HT1080 (cell line): ENCODE data around the gene MBNL1. TPM values are rescaled to one million over a fixed set of nuclear protein-coding genes. Genes with fewer than 3 reads are reported as not detected.

ENCODE experiments used
- DNase-seq: peaks from one replicate; pipeline ENCODE4 v3.0.0-alpha.2; 2015; ENCODE audit warnings: low read depth
- small RNA-seq: library from RNA; depleted of rRNA; stranded (forward); fragments of <200 nt; gene quantifications from one replicate; pipeline ENCODE3, GENCODE V24; 2014
- total RNA-seq: library from RNA; depleted of rRNA; stranded (reverse); fragments of >200 nt; shearing (Covaris generic); gene quantifications from 2 replicates; pipeline ENCODE4 v1.2.3, GENCODE V29; 2014

Gene MBNL1
- total RNA-seq, 1 experiment from 2014 or later = 295 TPM

- DNase-seq = peak; percentile 56
Measured at GRCh38 chr3:152471814-152472671, 203.3 kb downstream of the MBNL1 start.

DNA sequence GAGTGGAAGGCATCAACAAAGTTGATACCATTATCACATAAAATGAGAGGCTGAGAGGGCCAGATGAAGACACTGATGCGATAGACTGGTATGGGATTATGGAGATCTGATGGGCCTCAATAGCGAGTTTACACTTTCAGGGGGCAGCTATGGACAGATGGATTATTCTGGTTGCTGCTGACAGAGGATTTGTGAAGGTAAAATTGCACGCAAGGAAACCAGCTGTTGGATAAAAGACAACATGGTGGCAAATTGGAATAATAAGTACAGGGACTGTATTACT is 203.9 kb downstream of the MBNL1 start:
- DNase-seq = no peak

DNA sequence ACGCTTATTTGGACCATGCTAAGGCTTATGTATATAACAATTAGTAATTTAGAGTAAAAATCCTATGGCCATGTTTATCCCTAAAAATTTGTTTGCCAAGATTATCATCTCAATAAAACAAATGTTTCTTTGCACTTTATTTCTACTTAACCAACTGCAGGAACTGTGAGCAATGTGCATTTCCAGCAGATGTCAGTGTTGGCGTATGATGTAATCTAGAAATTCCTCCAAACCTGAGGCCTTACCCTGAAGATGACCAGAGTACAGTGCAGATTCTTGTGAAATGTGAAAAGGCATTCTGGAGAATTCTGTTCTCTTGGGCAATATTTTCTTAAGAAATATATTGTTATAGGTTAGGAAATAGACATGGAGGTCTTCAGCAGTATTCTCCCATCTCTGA is 205.9 kb downstream of the MBNL1 start:
- peak; percentile 59 for DNase-seq

DNA sequence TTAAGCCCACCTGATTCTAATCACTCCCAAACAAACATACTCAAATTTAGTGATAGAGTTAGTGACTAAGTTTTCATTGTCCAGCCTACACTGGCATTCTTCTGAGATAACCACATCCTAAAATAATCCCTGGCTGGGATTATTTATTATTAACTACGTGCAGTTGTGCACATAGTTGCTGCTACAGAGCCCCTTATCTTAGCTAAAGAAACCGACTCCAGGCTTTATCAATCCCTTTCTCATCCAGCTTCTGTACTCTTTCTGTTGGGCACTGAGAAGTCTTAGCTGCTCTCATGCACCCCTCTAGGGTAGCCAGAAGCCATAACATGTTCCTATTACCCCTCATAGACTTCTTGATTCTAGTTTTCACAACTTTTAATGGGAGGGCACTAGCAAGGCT is 208.7 kb downstream of the MBNL1 start:
- DNase-seq = no peak

DNA sequence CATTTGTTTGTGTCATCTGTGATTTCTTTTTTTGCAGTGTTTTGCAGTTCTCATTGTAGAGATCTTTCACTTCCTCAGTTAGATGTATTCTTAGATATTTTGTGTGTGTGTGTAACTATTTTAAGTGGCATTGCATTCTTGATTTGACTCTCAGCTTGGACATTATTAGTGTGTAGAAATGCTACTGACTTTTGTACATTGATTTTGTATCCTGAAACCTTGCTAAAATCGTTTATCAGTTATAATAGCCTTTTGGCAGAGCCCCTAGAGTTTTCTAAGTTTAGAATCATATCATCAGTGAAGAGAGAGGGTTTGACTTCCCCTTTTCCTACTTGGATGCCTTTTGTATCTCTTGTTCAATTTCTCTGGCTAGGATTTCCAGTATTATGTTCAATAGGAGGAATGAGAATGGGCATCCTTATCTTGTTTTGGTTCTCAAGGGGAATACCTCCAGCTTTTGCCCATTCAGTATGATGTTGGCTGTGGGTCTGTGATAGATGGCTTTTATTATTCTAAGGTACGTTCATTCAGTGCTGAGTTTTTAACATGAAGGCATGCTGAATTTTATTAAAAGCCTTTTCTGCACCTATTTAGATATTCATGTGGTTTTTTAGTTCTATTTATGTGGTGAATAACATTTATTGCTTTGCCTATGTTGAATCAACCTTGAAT is 211.7 kb downstream of the MBNL1 start:
- DNase-seq = no peak

DNA sequence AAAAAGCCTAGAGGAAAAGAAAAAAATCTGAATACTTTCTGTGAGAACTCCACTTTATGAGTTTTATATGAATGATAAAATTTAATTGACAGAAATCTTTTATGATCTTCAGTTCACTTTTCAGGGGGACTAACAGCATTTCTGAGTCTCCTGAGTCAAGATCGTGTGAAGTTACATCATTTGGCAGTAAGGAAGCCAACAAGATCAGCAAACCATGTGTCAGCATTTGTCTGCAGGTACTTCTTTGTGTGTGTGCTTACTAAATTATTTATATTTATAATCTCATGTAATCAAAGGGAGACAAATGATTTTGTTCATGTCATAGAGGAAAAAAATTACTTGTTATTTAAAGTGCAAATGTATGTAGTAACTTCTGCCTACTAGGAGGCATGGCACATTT is 217.6 kb downstream of the MBNL1 start:
- no peak for DNase-seq

DNA sequence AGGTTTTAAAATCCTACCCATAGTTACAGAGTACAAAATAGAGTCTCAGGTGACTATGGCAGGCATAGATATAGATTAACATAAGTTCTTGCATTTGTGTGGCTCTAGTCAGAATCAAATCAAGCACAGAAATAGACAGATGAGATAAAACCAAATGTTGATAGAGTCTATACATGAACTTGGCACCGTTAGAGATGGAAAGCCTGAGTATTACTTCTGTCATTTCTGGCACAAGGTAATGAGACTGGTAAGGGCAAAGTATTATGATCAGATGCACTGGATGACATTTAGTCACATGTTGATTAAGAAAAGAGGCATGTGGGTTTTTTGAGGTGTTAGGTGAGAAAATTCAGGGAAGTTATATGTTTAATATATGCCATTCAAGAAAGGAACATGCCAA is 219.7 kb downstream of the MBNL1 start:
- DNase-seq = no peak

- DNase-seq = peak; percentile 25
Measured at GRCh38 chr3:152491922-152492321, 223.2 kb downstream of the MBNL1 start.

GRCh38 chr3:152496286-152496685 is 227.6 kb downstream of the MBNL1 start:
- DNase-seq = no peak

- DNase-seq = no peak
Measured at GRCh38 chr3:152496716-152497115, 228.0 kb downstream of the MBNL1 start.

DNA sequence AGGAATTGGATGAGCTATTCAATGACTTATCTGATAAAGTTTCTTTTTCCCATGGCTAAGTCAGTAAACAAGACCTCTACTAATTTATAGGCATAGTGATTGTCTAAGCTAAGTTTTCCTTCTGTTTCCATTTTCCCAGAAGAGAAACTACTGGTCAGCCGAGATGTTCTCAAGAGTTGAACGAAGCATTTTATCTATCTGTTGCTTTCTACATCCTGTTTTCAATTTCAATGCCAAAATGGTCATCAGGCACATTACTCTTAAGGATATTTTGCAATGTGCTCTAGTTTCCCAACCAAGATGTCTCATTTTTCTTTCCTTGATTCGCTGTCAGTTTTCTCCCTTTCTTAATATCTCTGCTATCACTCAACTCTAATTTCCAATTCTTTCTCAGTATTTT is 228.7 kb downstream of the MBNL1 start:
- no peak for DNase-seq

DNA sequence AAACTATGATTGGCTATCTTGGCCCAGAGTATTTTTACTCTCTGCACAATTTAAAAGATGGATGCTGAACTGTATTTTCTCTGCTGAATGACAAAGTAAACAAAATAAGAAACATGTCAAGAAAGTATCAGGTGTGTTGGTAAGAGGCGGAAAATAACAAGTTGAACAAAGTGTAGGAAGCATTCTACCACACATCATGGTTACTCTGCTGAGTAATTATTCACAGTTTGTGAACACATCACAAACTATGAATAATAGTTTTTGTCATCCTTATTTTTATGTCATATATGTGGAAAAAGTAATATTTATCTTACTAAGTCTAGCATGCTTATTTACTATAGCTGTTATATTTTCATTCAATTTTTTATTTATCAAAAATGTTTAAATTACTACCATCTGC is 229.2 kb downstream of the MBNL1 start:
- DNase-seq = no peak

DNA sequence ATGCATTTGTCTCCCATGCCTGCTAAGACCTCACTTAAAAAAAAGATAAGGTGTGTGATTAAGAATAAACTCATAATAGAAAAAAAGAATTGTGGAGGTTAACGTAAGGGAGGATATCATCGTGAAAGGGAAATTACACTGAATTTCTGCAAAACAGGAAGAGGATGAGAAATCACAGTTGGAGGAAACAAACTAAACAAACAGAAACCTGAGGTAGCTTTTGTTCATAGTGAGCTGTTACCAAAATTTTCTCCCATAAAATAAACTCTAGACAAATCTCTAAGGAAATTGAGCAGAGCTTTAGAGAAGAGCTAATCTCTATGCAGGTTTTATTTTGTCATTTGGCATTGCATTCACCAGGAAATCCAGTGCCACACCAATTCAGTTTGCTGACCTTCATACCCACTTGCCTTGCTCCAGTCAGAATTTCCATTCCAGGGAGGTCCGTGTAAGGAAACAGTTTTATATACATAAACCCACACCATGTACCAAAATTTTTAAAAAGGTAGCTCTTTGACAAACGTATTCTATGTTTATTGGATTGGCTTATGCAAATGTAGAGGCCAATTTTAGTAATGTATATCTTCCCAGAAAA is 231.2 kb downstream of the MBNL1 start:
- no peak for DNase-seq

- DNase-seq = no peak
Measured at GRCh38 chr3:152505926-152506325, 237.2 kb downstream of the MBNL1 start.

DNA sequence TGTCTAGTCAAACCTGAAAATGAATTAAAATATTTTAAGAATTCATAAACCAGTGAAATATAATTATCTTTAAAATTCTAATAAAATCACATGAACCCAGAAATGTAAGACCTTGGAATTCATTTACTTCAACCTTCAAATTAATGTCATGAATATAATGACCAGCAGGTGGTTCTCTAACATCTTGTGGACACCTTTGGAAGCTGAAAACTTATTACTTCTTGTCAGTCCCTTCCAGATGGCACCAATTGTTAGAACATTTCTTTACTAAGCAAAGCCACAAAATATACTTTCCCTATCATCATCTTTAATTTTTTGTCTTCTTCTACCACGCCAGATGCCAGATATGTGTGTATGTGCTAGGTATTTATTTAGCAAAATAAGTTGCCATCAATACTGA is 240.0 kb downstream of the MBNL1 start:
- DNase-seq = peak; percentile 29

GRCh38 chr3:152511904-152512303 is 243.2 kb downstream of the MBNL1 start:
- no peak for DNase-seq

GRCh38 chr3:152513301-152513960 is 244.7 kb downstream of the MBNL1 start:
- DNase-seq = no peak

Small RNAs within 50 kb of the gene (small RNA-seq; reads per million reads assigned to genes)
- not detected for gene RF00019
